NCI-H524 treated with DMSO at 0.1 percent for 48 hours (cell line): Measurements from ENCODE around the gene GTPBP3.

Source experiments
- DNase-seq: peaks from one replicate; lab custom pipeline; 2025; lab: John Stamatoyannopoulos, UW

The GTPBP3 gene

GRCh38 chr19:17385878-17386611 is 48.7 kb downstream of the GTPBP3 start:
- DNase-seq: no peak

- no peak for DNase-seq
Observed at GRCh38 chr19:17389288-17389687, 51.9 kb downstream of the GTPBP3 start.

- no peak for DNase-seq
Observed at GRCh38 chr19:17389957-17390664, 52.8 kb downstream of the GTPBP3 start.

DNA sequence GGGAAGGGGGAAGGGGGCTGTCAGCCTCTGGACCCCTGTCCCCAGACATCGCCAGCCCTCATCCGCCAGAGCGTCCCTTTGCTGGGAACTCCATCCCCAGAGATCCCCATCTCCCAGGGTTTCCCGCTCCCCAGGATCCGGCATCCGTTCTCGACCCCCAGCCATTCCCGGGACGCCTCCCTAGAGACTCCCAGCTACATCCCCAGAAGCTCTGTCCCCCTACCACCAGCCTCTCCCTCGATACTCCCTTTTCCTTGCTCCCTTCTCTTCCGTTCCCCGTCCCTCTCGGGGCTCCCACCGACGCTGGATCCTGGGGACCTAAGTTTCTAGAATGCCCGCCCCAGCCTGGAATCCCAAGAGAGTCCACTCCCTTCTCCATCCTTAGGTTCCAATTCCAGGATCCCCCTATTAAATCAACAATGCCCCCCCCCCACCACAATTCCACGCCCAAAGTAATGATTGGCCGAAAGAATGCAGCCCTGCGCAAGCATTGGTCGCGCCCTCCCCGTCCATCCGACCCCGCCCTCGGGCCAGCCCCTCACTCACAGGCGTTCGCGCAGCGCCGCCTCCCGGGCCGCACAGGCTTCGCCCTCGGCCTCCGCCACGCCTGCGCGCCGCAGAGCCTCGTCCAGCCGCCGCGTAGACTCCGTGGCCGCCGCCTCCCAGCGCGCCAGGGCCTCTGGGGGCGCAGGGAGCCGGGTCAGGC is 53.5 kb downstream of the GTPBP3 start:
- peak; percentile 54 for DNase-seq

- no peak for DNase-seq
Observed at GRCh38 chr19:17391371-17392151, 54.2 kb downstream of the GTPBP3 start.
